Measurements from ENCODE around the gene CNEP1R1.

DNA sequence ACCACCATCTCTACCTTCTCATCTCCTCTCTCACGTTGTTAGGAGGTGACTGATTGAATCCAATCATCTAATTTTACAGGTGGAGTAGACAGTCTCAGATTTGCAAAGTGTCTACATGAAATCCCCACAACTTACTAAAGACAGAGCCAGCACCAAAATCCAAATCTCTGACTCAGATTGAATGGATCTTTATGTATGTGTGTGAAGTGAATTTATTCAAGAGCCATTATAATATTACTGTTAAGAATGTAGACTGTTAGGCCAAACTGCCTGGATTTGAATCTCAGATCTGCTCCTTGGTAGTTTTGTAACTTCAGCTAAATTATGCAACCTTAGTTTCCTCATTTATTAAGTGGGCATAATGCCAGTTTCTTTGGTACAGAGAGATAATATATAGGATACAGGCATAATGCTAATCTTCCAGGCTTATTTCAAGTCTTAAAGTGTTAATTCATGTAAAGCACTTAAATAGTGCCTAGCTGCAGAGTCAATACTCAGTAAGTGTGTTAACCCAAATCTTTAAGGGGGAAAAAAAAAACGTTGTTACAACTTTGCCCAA is 12.7 kb downstream of the CNEP1R1 start:
- TF ChIP-seq SUZ12 (IDR thresholded peaks at IDR 0.05; ENCODE audit: extremely low read depth, insufficient read depth, insufficient read length) (no peak), YY1 (IDR thresholded peaks at IDR 0.05; ENCODE audit: insufficient read depth, insufficient read length) (no peak)

Data from NT2/D1 (cell line).